NOMO-1 treated with DMSO at 0.1 percent for 48 hours (cell line): Measurements from ENCODE around the gene EFEMP1.
A peak's percentile ranks its signal among the peaks of the same experiment; 100 is the strongest.
"Not testable (repeated sequence)": the region's sequence is repeated elsewhere in the genome, so short reads cannot be mapped to it uniquely, and the experiment has no call there.

Experiments
- DNase-seq: peaks from one replicate; lab custom pipeline; 2025; ENCODE audit not compliant: unreplicated experiment; lab: John Stamatoyannopoulos, UW

EFEMP1 gene

DNA sequence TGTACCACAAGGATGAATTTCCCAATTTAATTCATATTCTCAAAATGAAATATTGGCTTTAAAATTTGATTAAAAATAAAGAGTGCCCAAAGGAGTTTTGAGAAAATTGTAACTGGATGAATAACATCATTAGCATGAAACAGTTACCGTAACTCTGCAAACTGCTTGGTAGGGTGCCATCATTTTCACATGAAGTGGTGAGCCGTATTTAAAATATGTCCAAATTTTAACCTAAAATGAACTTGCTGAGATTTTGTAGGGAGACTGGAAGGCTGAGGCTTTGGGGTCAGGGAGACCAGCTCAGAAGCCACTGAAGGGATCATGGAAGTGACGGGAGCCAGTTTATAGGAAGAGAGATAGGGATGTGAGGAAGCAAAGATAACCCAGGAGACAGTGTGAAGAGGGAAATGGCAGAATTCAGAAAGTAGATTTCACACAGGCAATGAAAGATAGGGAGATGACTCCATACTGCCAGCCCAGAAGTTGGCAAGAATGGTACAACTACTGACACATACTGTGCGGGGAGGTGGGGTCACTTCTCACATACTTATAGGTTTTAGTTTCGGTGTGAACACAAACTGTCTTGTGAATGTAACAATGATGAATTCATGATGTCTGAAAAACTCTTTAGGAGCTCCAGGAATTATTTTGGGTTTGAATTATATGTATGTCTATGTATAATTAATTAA, 53.8 kb downstream of the EFEMP1 start:
- no peak for DNase-seq

DNA sequence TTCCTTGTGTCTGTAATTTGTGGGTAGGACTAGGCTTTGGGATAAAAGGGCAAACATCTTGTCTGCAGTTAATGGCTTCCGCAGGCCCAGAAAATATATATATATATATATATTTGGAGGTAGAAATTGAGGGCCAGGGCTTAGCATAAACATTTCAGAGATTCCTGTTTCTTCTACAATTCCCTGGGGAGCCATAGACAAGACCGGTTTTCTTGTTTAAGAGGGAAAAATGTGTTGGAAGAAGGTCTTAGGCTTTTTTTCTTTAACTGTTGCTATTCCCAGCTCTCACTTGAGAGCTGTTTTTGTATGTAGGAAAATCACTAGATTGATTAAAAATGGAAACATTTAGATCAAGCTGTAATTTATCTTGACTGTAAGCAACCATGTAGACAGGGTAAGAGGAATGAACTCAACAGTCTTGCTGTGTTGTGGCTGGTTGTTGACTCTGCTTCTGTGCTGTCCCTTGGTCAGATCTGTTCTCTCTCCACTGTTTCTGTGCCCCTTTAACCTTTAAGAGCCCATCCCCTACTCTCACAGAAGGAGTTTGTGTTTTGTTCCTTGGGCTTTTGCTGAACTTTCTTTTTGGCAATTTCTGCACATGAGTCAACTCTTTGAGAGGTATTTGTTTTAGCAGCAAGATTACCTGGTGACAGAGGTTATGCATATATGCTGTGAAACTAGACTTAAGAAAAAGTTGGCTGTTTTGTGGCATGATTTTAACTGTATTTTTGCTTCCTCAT, 58.3 kb downstream of the EFEMP1 start:
- no peak for DNase-seq

DNA sequence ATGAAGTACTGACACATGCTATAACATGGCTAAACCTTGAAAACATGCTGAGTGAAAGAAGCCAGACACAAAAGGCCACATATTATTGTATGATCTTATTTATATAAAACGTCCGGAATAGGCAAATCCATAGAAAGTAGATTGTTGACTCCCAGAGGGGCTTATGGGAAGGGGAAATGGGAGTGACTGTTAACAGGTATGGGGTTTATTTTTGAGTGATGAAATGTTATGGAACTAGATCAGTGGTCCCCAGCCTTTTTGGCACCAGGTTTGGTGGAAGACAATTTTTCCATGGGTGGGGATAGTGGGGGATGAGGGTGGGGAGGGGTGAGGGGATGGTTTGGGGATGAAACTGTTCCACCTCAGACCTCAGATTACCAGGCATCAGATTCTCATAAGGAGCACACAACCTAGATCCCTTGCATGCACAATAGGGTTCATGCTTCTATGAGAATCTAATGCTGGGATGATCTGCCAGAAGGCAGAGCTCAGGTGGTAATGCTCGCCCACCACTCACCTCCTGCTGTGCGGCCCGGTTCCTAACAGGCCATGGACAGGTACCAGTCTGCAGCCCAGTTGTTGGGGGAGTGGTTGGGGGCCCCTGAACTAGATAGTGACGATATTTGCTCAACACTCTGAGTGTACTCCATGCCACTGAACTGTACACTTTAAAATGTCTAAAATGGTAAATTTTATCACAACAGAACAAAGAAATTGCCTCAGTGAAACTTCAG, 59.1 kb downstream of the EFEMP1 start:
- DNase-seq = no peak

DNA sequence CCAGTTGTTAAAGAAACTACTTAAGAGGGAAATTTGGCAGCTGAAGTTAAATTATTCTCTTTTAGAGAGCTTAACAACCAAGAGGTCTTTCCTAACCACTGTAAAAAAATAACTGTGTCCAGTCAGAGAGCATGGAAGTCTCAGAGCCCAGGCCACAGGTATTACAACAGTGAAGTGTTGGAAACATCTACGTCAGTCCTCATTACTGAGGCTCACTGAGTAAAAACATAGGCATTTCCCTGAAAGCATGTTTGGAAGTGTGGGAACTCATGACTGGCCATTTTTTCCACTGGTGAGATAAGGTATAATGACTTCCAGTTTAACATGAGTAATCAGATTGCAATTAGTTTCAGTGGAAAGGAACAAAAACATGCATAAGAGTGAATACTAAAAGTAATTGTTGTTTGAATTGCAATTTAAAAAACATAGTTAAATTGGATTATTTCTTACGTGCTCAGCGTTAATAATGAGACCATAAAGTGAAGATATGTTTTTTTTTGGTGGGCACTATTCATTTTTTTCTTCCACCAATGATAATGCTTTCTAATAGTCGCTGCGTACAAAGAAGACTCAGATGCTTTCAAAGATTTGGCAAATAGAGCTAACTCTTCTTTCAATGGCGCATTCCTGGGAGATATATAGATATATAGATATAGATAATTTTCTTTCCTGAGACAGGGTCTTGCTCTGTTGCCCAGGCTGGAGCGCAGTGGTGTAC, 60.8 kb downstream of the EFEMP1 start:
- DNase-seq = peak; percentile 72

DNA sequence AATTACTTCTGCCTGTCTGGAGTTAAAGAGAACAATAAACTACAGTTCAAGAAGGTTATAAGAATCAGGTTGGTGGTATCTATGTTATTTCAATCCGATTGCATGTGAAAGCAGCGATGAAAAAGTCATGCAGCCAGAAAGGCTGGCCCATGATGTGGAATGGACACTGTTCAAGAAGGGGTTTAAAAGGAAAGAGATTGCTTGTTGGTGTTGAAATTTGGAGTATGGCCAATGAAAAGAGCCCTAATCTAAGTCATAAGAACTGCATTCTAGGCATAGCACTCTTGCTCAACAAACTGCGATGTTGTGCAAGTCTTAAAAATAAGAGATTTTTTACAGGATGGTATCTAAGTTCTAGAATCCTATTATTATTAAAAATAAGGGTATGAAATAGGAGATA, 61.3 kb downstream of the EFEMP1 start:
- DNase-seq = peak; percentile 87

DNA sequence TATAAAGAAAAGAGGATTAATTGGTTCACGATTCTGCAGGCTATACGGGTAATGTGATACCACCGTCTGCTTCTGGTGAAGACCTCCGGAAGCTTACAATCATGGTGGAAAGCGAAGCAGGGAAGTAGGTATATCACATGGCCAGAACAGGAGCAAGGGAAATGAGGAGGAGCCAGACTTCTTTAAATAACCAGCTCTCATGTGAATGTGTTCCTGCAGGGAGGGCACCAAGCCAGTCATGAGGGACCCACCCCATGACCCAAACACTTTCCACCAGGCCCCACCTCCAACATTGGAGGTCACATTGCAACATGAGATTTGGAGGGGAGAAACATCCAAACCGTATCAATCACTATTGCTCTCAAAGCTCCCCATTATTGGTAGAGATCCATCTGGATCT, 61.8 kb downstream of the EFEMP1 start:
- DNase-seq = no peak

DNA sequence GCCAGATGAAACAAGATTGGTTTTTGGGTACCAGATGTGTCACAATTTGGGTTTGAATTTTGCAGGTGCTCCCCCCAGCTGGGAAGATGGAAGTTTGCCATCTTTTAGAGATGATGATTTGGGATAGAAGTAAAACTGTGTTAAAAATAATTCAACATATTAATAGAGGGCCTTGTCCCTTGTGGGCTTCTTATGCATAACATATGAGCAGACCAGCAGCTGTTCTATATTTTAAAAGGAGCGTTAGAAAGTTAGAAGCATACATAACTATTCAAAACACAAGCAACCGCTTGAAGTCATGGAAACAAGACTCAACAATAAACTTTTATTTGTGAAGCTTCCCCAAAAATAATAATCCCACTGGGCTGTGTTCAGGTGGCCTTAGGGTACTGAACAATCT, 62.8 kb downstream of the EFEMP1 start:
- no peak for DNase-seq

DNA sequence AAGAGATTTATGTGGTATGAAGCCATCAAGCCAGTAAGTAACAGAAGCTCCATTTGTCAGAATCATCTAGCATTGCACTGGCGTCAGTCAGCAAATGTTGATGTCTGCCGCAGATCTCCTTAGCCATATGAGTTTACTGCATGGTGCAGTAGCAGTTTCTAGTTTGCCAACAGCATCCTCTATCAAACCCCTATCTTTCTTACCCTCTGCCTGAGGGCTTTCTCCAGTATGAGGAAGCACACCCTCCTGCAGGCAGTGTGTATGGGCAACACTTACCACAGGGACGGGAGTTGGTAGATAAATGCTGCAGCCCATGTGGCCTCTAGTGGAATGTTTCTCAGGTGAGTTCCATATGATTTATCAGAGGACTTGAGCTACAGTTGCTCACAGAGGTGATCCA, 63.7 kb downstream of the EFEMP1 start:
- no peak for DNase-seq

DNA sequence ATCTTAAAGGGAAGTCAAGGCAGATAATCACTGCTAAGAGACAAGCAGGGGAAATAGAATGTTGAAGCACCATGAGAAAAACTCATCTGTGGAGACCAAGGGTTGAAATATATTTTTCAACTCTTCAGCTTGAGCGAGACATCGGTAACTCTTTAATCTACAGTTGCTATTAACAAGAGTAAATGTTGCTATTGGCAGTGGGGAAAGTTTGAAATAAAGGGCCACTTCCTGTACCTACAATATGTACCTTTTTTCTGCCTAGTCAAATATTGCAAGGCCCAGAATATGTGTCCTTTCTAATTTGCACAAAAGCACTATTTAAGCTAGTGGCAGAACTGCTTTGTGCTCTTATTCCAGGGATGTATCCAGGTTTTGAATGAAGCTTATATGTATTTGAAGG, 65.8 kb downstream of the EFEMP1 start:
- no peak for DNase-seq

DNA sequence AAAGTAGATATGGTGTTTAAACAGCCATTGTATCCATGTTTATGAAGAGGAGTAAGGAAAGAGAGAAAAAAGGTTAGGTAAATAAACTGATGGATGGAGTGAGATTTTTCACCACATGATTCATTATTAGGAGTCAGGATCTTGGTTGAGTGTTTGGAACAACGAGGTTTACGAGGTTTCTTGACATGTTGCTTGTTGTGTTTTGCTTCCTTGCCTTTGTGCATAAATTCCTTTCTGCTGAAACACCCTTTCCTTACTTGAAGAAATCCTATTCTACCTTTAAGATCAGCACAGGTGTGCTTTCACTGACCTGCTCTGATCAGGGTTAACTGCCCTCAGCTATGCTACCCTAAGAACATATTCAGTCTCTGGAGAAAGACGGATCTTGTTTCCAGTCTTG, 66.6 kb downstream of the EFEMP1 start:
- no peak for DNase-seq

DNA sequence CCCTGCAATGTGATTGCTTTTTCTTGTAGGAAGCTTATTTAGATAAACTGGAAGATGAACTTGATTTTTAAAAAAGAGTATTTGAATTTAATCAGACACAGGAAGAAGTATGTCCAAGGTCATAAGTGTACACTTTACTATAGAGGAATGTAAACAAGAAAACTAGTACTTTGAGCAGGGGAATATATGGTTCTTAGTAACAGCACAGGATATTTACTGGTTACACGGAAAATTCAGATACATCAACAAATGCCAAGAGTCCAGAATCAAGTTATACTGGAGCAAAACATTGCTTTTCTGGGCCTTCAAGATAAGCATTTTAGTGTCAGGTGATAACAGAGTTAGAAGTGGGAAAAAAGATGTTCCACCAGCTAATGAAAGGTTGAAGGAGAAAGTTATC, 75.5 kb downstream of the EFEMP1 start:
- DNase-seq = no peak

DNA sequence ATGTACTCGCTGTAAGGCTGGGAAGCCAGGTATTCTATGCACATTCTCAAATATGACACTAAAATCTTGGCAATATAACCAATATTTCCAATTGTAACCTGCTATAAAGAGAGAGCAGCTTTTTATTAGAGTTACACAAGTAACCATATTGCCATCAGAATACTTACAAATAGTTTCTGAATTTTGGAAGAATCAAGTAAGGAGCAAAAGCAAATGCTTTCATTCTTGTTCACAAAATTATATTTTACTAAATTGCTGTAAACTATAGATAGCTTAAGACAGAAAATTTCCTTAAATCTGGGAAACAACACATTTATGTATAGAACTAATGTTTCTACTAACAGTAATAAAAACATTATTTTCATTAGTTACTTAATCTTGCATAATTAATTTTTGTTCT, 77.2 kb downstream of the EFEMP1 start:
- DNase-seq = no peak

DNA sequence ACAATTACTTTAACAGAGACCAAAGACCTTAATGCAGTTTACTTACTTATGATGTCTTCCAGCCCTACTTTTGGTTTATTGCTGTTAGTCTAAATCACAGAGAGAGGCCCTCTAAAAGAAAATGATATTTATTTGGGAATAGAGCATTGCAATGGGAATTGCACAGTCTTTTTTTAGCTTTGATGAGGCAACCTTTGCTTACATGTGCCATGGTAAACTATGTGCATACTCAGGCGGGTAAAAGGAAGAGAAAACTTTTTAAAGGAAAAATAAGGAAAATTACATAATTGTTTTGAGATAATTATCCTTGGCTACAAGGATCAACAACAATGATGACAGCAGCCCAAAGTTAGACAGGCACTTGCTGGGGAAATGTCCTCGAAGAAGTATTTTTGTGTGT, 78.6 kb downstream of the EFEMP1 start:
- DNase-seq = no peak

DNA sequence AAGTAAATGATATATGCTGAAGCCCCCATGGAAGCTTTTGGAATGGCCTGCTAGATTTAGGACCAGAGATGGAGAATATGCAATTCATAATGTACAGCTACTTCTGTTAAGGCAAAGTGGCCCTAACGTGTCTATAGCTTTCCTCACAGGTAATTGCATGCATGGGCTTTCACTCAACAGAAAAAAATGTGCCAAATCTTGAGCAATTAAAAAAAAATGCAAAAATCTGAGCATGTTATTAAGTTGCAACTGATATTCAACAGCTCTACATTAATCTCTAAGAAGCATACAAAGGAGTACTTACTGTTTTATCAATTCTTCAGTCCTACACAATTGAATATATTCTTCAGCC, 79.6 kb downstream of the EFEMP1 start:
- DNase-seq = no peak

DNA sequence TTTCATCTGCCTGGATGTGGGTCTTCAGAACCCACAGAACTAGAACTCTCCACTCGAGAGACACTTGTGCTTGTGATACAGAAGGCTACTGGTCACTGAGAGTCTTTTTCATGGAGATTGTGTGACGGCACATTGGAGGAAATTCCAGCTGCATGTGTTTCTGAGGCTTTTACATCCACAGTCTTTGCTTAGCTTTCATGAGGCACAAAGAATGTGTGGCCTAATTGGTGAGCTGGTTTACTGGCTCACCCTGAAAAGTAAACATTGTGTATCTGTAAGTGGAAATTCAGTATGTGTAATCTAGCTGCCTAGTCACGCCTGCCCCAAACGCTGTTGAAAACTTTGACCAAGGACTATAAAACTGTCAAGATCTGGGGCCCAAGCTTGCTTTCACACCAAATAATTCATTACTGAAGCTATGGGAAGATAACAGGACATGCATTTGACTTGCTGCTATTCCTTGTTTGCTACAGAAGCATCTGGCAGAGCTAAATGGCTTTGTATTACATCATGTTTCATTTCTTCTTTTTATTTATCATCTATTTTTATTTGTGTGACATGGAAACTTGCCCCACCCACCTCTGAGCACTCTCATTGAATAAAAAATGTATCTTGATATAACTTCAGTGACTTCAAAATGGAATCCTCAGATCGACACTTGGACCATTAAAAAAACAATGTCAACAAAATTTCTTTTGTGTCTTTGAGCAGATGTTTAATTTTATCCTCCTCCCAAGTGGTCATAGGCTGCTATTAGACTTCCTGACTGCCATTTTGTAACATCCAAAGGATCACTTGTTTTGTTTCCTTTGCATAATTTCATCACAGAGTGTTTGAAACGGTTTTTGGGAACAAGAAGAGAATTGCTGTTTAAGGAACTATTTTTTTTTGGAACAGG, 80.2 kb downstream of the EFEMP1 start:
- peak; percentile 96 for DNase-seq

DNA sequence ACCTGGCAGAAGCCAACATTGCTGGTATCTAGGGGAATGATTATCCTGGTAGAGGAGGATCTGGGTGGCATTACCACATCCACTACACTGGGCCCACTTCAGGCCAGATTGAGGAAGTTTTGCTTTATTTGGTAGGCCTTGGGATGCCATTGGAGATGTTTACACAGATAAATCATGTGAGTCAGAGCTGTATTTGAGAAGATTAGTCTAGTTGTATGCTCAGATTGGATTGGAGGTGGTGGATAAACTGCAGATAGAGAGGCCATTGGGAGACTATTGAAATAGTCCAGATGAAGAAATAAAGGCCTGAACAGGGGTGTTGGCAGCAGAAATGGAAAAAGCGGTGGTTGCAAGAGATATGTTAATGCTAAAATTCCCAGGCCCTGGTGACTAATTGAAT, 81.5 kb downstream of the EFEMP1 start:
- peak; percentile 59 for DNase-seq

DNA sequence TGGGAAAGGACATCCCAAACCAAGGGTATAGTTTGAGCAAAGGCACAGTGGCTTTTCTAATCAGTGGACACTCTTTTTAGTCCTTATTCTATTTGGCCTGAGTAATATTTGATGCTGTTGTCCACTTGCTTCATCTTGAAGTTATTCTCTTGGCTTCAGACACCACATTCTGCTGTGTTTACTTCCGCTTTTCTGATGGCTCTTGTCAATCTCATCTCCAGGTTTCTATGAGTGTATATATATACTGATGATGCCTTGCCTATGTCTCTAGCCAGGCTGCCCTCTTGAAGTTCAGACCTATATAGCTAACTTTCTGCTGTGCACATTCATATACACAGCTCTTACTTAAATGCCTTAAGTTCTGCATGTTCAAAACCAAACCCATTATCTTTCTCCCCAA, 83.1 kb downstream of the EFEMP1 start:
- peak; percentile 74 for DNase-seq

DNA sequence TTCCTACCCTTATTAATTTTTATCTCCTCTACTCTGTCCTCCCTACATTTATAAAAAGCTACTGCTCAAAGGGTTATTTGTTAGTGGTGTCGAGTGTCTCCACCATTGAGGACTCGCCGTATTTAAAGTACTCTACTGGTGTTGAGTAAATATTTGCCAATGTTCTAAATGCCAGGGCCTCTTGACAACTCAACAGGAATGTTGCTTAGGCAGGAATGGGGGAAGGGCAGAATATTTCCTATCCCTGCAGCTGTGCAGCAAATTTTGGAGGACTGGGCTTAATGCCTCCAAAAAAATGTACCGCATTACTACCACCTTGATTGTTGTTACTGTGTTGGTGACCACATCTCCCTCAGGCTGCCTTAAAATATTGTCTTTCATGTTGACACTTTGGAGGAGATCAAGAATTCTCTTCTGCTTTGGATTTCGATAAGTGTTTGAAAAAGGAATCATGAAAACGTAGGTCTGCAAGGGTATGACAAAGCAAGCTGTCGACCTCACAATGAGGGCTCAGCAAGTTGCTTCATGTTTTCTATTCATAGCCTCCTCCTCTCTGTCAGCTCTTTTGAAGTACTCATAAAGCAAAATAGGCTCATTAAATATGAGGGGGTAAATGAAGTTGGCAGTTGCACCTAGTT, 84.3 kb downstream of the EFEMP1 start:
- peak; percentile 71 for DNase-seq

DNA sequence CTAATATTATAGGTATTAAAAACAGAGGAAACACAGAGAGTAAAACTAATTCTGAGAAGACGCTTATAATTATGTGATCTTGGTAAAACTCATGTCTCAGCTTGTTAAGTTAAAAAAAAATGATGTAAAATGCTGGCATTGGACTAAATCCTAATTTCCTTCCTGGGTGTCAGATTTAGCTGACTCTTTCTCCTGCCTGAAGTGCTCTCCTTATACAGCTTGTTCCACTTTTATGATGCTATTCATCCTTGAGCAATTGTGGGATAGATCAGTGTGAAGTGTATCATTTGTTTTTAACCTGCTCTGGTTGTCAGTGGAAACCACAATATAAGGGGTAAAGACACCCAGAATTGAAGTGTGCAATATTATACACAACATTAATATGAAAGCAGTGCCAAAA, 84.9 kb downstream of the EFEMP1 start:
- no peak for DNase-seq

DNA sequence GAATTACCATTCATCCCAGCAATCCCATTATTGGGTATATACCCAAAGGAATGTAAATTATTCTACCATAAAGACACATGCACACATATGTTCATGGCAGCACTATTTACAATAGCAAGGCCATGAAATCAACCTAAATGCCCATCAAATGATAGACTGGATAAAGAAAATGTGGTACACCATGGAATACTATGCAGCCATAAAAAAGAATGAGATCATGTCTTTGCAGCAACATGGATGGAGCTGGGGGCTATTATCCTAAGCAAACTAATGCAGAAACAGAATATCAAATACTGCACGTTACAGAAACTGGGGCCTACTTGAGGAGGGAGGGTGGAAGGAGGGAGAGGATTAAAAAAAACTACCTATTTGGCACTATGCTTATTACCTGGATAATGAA, 85.5 kb downstream of the EFEMP1 start:
- not testable (repeated sequence) for DNase-seq
